HG03108 (cell line): ENCODE measurements around the gene CMTR1.
"Not testable (repeated sequence)": the region's sequence is repeated elsewhere in the genome, so short reads cannot be mapped to it uniquely, and the experiment has no call there.

Experiments used
- ATAC-seq: cut with Tn5 transposase; IDR thresholded peaks from one replicate; pipeline ENCODE4 v1.9.1; 2021; ENCODE audit warnings: moderate library complexity; ENCODE audit not compliant: unreplicated experiment

CMTR1 gene

DNA sequence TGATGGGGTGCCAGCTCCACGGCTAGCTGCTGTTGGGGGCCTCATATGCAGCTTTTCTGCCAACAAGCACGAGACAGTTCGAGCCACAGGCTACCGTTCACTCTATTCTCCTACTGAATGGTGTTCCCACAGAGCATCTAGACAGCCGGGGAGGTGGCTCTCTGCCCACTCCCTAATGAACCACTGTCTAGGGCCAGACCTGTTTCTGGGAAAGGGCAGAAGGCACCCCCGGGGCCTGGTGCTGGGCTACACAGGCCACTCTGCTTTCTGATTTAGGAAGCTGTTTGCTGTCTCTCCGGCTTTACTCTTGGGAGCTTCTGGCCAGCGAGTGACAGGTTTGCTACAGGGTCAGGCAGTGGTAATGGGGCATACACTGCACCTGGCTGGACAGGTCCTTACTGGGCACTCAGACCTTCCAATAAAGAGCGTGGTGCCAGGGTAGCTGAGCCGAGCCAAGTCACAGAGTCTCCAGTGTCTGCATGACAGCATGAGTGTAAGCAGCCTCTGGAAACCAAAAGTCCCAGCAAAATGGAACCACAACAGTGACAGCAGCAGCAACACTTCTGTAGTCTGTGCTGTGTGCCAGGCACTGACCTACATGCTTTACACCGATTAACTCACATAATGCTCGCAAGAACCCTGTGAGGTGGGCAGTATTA lies 58.3 kb downstream of the CMTR1 start:
- ATAC-seq, result no peak

DNA sequence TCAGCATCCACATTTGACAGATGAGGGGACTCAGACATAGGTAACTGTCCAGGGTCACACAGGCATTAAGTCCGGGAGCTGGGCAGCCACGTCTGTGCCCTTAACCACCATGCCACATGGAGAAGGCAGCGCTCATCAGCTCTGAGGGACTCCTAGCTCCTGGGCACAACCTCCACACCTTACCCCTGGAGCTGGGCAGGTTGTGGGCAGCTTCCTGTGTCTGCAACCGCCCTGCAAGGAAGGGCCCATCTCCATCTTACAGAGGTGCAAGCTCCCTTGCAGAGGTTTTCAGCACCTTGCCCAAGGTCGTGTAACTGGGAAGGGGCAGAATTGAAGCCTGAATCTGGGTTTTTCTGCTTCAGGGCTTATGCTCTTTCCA lies 58.8 kb downstream of the CMTR1 start:
- no peak for ATAC-seq

DNA sequence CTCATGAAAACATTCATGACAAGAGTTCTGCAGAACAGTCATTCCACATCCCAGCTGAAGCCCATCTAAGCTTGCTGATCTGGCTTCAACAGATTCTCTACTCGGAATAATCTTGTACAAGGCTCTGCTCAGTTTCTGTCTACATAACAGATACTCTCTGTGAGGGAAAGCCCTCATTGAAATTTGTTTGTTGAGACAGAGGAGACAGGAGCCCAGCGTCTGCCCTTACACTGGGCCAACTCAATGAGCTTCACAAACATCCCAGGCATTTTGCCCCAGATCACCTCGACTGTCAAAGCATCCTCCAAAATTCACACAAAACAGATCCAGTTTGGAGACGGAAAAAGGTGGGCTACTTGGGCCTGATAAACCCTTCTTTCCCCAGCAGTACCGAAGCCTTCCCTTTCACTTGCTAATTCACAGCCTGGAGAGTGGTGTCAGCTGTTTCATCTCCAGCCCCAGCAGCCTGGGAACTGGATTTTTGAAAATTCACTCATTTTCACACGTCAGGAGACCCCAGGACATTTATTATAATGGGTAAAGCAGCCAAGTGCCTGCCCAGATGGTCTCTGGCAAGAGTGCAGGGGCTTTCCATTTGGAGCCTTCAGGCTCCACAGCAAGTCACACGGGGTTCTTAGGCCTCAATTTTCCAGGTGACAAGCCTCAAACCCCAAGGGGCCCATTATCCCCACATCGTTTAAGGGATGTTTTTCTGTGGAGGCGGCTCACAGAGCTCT lies 59.4 kb downstream of the CMTR1 start:
- ATAC-seq, result no peak

GRCh38 chr6:37492991-37493660 lies 60.1 kb downstream of the CMTR1 start:
- ATAC-seq, result no peak

- no peak for ATAC-seq
Observed at GRCh38 chr6:37493661-37493995, 60.6 kb downstream of the CMTR1 start.

DNA sequence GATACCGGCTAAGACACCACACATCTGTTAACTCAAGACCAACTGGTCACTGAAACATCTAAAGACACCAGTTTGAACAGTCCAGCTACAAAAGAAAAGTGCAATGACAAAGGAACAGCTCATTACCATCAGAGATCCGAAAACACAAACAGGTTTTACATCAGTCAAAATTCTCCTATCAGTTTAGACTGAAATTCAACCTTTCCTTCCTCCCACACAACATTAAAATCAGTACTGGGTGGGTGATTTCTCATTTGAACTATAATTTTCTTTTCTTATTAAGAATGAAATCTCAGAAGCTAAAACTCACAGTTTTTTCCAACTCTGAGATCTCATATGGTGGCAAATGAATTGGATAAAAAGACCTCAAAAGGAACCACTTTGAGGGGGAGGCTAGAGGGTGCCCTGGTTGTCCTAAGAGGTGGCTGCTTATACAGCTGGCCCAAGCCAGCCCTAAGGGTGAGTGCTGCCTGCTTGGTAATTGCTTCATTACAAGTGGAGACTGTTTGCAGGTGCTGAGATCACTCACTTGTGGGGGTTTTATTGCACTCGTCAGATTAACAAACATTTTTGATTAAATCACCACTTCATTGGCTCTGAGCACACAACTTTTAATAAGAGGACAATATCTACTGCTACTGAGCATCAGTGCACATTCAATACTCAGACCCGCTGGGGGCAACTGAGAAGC lies 62.4 kb downstream of the CMTR1 start:
- ATAC-seq, result no peak

DNA sequence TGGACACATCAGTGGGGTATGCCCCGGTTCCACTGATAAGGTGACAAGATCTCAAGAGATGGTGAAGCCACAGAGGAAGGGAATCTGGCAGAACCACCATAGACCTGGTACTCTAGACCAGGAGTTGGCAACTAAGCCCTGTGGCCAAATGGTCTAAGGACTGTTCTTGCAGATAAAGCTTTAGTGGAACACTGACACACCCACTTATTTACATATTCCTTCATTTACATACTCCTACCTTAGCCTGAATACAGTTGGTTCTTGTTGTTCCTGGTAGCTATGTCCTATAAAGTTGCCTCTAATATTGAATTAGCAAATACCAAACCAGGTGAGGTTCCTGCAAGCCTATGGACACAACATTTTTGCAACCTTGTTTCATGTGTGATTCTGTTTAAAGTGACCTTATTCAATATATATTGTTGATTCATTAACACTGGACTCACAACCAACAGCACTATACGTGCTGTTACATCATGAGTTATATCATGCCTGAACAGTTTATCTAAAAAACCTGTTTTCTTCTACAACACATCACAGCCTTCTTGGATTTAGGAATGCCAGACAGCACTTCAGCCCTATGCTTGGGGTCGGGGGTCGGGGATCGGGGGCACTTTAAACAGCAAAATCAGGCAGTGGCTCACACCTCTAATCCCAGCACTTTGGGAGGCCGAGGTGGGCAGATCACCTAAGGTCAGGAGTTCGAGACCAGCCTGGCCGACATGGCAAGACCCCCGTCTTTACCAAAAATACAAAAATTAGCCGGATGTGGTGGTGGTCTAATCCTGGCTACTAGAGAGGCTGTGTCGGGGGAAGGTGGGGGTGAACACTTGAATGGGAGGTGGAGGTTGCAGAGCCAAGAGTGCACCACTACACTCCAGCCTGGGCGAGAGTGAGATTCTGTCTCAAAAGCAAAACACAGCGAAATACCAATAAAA lies 64.2 kb downstream of the CMTR1 start:
- no peak for ATAC-seq

- ATAC-seq, result peak; percentile 86
Observed at GRCh38 chr6:37499433-37500293, 66.6 kb downstream of the CMTR1 start, which contains the start of gene CCDC167. CCDC167 (minus strand) TSS chr6:37499893; CDS start chr6:37499863, 30 bp downstream.

DNA sequence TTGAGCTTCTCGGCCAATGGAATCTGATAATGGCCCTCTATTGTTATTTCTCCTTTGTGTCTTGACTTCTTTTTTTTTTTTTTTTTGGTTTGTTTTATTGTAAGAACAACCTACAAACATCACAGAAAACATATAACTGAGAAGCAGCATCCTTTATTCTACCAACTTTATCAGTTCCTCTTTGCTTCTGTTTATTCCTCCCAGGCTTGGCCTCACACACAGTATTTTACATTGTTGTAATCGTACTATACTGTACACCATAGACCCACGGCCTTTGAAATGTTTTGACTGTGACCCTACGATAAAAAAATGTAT lies 67.2 kb downstream of the CMTR1 start:
- ATAC-seq, result no peak

DNA sequence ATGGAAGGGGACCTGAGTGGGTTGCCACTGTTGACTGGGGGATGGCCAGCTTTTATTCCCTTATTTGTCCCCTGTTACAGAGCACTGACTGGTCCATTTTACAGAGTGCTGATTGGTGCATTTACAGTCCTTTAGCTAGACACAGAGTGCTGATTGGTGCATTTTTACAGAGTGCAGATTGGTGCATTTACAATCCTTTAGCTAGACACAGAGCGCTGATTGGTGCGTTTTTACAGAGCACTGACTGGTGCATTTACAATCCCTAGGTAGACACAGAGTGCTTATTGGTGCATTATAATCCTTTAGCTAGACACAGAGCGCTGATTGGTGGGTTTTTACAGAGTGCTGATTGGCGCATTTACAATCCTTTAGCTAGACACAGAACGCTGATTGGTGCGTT lies 67.9 kb downstream of the CMTR1 start:
- not testable (repeated sequence) for ATAC-seq

- no peak for ATAC-seq
Observed at GRCh38 chr6:37501632-37502491, 68.8 kb downstream of the CMTR1 start.

DNA sequence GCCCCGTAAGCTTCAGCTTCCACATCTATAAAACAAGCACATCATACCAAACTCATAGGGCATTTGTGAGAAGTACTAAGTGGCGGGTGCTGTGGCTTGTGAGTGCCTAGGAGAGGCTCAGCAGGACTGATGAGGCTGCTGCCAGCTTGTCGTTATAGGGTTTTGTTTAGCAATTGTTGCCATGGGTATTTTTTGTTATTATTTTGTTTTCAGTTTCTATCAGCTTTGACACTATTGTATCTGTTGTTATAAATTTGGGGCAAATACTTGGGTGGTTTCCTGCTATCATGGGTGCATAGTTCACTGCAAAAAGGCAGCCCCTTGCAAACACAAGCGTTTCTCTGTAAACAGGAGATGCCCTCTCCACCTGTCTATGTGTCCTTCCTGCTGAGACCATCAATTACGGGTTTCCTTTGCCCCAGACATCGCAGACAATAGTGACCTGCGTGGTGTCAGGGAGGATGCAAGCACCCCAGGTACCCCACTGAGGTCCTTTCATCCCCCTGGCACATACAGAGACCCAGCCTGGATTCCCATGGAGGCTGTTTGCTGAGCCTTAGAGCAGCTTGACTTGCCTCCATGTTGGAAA lies 69.8 kb downstream of the CMTR1 start:
- ATAC-seq, result no peak

- no peak for ATAC-seq
Observed at GRCh38 chr6:37503309-37503965, 70.4 kb downstream of the CMTR1 start.

DNA sequence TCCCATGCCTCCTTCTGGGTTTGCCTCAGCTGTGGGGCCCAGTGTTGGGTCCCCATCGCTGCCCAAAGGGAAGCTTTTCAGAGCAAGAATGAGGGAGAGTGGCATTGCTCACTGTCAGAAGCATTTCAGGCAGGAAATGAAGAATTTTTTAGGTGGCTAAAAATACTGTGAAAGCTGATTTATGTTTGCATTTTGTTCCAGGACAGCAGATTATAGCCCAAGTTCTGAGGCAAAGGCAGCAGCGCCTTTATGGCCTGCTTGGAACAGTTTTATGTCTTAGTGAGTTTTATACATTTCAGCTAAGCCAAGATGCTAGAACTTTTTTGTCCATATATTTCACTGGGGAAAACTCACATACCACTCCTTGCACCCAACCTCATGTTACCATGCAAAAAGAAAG lies 71.0 kb downstream of the CMTR1 start:
- no peak for ATAC-seq

- no peak for ATAC-seq
Observed at GRCh38 chr6:37506479-37506878, 73.5 kb downstream of the CMTR1 start.

DNA sequence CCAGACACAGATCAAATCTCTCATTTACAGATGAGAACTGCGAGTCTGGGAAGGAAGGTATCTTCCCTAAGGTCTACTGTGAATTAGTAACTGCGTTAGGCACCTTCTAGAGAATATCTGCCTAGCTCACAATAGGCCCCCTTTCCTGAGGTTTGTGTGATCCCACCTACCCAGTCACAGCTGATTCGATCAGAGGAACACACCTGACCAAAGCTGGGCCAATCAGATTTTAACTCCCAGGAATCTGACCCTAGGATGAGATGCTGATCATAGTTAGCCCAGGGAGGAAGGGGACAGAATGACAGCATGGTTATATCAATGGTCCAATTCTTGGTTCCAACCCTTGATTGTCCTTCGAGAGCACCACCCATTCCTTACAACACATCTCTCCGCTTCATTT lies 74.1 kb downstream of the CMTR1 start:
- no peak for ATAC-seq

DNA sequence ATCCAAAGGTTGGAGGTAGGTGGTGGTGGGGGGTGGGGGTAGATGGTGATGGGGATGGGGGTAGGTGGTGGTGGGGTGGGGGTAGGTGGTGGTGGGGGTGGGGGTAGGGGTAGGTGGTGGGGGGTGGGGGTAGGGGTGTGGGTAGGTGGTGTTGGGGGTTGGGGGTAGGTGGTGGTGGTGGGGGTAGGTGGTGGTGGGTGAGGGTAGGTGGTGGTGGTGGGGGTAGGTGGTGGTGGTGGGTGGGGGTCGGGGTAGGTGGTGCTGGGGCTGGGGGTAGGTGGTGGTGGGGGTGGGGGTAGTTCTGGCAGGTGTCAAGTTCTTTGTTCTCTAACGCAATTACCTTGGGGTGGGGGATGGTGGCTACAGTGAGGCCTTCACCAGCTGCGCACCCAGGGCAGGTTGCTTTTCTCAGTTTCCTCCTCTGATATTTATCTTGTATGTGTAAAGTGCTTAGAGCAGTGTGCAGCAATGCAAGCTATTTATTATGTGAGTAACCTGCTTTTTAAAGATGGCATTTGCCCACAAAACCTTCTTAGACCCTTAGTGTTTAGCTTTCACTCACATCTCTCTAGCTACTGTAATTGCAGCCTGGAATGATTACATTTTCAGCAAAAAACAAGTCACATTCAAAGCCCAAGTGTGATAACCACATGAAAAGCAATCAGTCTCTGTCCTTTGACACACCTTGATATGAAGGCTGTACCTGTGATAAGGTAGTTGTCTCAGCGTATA lies 74.8 kb downstream of the CMTR1 start:
- no peak for ATAC-seq
